K562 (cell line): ENCODE data around the gene ACKR2. TPM values are rescaled to one million over a fixed set of nuclear protein-coding genes. Genes with fewer than 3 reads are reported as not detected.

Experiments
- CC2D1A ChIP-seq: fragments of 450-650 bp; IDR thresholded peaks from 2 replicates; pipeline ENCODE4 v1.6.1; 2017; ENCODE audit warnings: mild to moderate bottlenecking
- LARP7 ChIP-seq: fragments of 450-650 bp; IDR thresholded peaks from 2 replicates; pipeline ENCODE4 v1.6.1; 2016
- PRMT5 ChIP-seq: sonication (generic); formaldehyde crosslinking; IDR thresholded peaks from 2 replicates; pipeline ENCODE4 v1.5.0; 2020; ENCODE audit warnings: missing genetic modification reagents
- SETDB1 ChIP-seq: IDR thresholded peaks from one replicate; pipeline ENCODE4 v1.6.1; 2012; ENCODE audit warnings: low read length, control low read depth, inconsistent platforms
- SLC30A9 ChIP-seq: fragments of 250-450 bp; sonication (Bioruptor Pico); IDR thresholded peaks from 2 replicates; pipeline ENCODE4 v1.8.0; 2022; ENCODE audit warnings: mild to moderate bottlenecking, moderate library complexity
- TCF7 ChIP-seq: sonication (generic); IDR thresholded peaks from 2 replicates; pipeline ENCODE4 v1.6.1; 2016; ENCODE audit warnings: antibody characterized with exemption, borderline replicate concordance
- ZNF384 ChIP-seq: IDR thresholded peaks from 2 replicates; pipeline ENCODE4 v1.6.1; 2012; ENCODE audit warnings: low read depth, low read length, improper control_type of control experiment
- polyA plus RNA-seq, 8 experiments: library from polyadenylated mRNA; depleted of rRNA in 4 of 8; stranded (reverse) in 5 of 8; unstranded in 3 of 8; fragments of >200 nt; fragmentation: Nextera tagmentation in 2 of 8; fragmentation: Illumina TruSeq in 1 of 8; extraction: Ambion mirVana in 2 of 8; extraction: Trizol in 1 of 8; gene quantifications; 2 replicates each; pipeline versions ENCODE4 v1.2.1 to v1.2.3, GENCODE V29; 2011 to 2014; ENCODE audit warnings: inconsistent platforms in 1 of 8, missing spikeins in 1 of 8
- total RNA-seq, 7 experiments: library from RNA; depleted of rRNA in 6 of 7; stranded (reverse); fragments of >200 nt in 6 of 7; fragmentation: Illumina TruSeq in 2 of 7; extraction: Trizol in 2 of 7; gene quantifications; 2 replicates each; pipeline versions ENCODE4 v1.2.1 to v1.2.3, GENCODE V29; 2011 to 2021; ENCODE audit warnings: low replicate concordance in 1 of 7
- TF ChIP-seq, protein P1 (sequence below), 2 experiments: fragments of 450-650 bp in 1 of 2; sonication (generic) in 1 of 2; formaldehyde crosslinking; conservative IDR thresholded peaks; 2 replicates each; pipeline versions ENCODE4 v1.4.0 to v1.8.1; 2020 to 2022; ENCODE audit warnings: mild to moderate bottlenecking in 1 of 2, missing genetic modification reagents in 1 of 2
- TF ChIP-seq, protein P2 (sequence below), 2 experiments: fragments of 450-650 bp; conservative IDR thresholded peaks; 2 replicates each; pipeline ENCODE4 v1.6.1; 2017; ENCODE audit warnings: mild to moderate bottlenecking in 2 of 2, moderate library complexity in 2 of 2
- TF ChIP-seq, protein P3 (sequence below), 2 experiments: fragments of 450-650 bp; formaldehyde crosslinking in 1 of 2; IDR thresholded peaks; 2 replicates each; pipeline versions ENCODE4 v1.4.0 to v1.6.1; 2014 to 2020; ENCODE audit warnings: mild to moderate bottlenecking in 2 of 2, borderline replicate concordance in 1 of 2, low read depth in 1 of 2
- TF ChIP-seq, protein P4 (sequence below): fragments of 450-650 bp; formaldehyde crosslinking; IDR thresholded peaks from 2 replicates; pipeline ENCODE4 v1.4.0; 2020; ENCODE audit warnings: mild to moderate bottlenecking, moderate library complexity
- TF ChIP-seq, protein P5 (sequence below): fragments of 200-800 bp; sonication (Bioruptor generic); IDR thresholded peaks from 2 replicates; pipeline ENCODE4 v1.6.1; 2017; ENCODE audit warnings: missing genetic modification characterization, missing compliant biosample characterization

Gene ACKR2
- total and polyA plus RNA-seq, 9 of the 15 experiments (the other 6 are each of a cell fraction or from before 2014, with no cell fraction given) = 0.03 to 0.69 (median 0.25) TPM; not detected in 1

DNA sequence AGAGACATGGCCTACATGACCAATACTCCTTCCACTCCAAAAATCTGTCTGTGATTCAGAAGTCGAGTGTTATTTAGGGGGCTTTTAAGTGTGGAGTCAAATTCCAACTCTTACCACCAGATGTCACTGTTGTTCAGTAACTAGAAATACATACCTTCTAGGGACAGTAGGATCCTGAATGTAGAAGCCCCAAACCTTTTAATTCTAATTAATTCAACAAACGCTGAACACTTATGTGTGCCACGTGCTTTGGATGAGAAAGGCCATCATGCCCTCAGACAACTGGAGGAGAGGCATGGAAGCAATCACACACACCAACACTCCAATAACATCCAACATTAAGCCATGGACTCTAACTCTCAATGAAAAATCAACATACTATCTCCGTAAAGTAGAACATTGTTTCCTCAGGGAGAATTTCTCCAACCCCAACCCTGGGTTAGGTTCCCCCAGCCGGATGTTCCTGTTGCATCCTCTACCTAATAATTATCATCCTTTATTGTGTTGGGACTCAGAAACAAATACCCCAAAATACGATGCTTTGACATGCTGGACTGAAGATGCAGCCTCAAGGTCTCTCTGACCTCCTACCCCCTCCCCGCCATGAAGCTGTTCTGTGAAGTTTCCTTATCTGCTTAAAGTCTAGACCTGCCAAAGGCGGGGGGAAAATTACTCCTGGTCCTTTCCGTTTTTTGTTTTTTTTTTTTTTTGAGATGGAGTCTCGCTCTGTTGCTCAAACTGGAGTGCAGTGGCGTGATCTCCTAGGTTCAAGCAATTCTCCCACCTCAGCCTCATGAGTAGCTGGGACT, 28.1 kb upstream of the ACKR2 start (continued):
- TF ChIP-seq, protein P1, sequence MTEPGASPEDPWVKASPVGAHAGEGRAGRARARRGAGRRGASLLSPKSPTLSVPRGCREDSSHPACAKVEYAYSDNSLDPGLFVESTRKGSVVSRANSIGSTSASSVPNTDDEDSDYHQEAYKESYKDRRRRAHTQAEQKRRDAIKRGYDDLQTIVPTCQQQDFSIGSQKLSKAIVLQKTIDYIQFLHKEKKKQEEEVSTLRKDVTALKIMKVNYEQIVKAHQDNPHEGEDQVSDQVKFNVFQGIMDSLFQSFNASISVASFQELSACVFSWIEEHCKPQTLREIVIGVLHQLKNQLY (CRISPR knock-in tag; conservative IDR thresholded peaks at IDR 0.05) = no peak
- TF ChIP-seq, protein P2, sequence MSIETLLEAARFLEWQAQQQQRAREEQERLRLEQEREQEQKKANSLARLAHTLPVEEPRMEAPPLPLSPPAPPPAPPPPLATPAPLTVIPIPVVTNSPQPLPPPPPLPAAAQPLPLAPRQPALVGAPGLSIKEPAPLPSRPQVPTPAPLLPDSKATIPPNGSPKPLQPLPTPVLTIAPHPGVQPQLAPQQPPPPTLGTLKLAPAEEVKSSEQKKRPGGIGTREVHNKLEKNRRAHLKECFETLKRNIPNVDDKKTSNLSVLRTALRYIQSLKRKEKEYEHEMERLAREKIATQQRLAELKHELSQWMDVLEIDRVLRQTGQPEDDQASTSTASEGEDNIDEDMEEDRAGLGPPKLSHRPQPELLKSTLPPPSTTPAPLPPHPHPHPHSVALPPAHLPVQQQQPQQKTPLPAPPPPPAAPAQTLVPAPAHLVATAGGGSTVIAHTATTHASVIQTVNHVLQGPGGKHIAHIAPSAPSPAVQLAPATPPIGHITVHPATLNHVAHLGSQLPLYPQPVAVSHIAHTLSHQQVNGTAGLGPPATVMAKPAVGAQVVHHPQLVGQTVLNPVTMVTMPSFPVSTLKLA (conservative IDR thresholded peaks at IDR 0.05) = 0 out of 4 replicates have a peak, but pooled peaks of 1 of the 2 experiments have one; percentile 10
- no peak for TF ChIP-seq PRMT5 (CRISPR knock-in tag)
- no peak for TF ChIP-seq TCF7
- TF ChIP-seq, protein P3, sequence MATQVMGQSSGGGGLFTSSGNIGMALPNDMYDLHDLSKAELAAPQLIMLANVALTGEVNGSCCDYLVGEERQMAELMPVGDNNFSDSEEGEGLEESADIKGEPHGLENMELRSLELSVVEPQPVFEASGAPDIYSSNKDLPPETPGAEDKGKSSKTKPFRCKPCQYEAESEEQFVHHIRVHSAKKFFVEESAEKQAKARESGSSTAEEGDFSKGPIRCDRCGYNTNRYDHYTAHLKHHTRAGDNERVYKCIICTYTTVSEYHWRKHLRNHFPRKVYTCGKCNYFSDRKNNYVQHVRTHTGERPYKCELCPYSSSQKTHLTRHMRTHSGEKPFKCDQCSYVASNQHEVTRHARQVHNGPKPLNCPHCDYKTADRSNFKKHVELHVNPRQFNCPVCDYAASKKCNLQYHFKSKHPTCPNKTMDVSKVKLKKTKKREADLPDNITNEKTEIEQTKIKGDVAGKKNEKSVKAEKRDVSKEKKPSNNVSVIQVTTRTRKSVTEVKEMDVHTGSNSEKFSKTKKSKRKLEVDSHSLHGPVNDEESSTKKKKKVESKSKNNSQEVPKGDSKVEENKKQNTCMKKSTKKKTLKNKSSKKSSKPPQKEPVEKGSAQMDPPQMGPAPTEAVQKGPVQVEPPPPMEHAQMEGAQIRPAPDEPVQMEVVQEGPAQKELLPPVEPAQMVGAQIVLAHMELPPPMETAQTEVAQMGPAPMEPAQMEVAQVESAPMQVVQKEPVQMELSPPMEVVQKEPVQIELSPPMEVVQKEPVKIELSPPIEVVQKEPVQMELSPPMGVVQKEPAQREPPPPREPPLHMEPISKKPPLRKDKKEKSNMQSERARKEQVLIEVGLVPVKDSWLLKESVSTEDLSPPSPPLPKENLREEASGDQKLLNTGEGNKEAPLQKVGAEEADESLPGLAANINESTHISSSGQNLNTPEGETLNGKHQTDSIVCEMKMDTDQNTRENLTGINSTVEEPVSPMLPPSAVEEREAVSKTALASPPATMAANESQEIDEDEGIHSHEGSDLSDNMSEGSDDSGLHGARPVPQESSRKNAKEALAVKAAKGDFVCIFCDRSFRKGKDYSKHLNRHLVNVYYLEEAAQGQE (IDR thresholded peaks at IDR 0.05; ENCODE audit: borderline replicate concordance) = peak; percentile 84; the same call in 1 of the 2 replicates
- TF ChIP-seq, protein P3 (CRISPR knock-in tag; IDR thresholded peaks at IDR 0.05; ENCODE audit: low read depth) = no peak
- no peak for TF ChIP-seq SLC30A9 (CRISPR knock-in tag)
- TF ChIP-seq ZNF384 = 0 out of 2 replicates have a peak, but pooled peaks have one; percentile 6
- TF ChIP-seq, protein P4, sequence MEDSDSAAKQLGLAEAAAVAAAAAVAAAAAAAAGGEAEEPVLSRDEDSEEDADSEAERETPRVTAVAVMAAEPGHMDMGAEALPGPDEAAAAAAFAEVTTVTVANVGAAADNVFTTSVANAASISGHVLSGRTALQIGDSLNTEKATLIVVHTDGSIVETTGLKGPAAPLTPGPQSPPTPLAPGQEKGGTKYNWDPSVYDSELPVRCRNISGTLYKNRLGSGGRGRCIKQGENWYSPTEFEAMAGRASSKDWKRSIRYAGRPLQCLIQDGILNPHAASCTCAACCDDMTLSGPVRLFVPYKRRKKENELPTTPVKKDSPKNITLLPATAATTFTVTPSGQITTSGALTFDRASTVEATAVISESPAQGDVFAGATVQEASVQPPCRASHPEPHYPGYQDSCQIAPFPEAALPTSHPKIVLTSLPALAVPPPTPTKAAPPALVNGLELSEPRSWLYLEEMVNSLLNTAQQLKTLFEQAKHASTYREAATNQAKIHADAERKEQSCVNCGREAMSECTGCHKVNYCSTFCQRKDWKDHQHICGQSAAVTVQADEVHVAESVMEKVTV (CRISPR knock-in tag) = peak; percentile 88
- TF ChIP-seq LARP7 = no peak
- TF ChIP-seq SETDB1 = no peak
- TF ChIP-seq, protein P5, sequence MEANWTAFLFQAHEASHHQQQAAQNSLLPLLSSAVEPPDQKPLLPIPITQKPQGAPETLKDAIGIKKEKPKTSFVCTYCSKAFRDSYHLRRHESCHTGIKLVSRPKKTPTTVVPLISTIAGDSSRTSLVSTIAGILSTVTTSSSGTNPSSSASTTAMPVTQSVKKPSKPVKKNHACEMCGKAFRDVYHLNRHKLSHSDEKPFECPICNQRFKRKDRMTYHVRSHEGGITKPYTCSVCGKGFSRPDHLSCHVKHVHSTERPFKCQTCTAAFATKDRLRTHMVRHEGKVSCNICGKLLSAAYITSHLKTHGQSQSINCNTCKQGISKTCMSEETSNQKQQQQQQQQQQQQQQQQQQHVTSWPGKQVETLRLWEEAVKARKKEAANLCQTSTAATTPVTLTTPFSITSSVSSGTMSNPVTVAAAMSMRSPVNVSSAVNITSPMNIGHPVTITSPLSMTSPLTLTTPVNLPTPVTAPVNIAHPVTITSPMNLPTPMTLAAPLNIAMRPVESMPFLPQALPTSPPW (CRISPR knock-in tag) = 0 out of 2 replicates have a peak, but pooled peaks have one; percentile 24
- TF ChIP-seq CC2D1A = peak; percentile 49; the same call in 1 of the 2 replicates
